GM23248 (cell line): ENCODE data around the gene DIDO1. TPM values are rescaled to one million over a fixed set of nuclear protein-coding genes. Genes with fewer than 3 reads are reported as not detected.

ENCODE experiments used
- DNase-seq: peaks from one replicate; pipeline ENCODE4 v3.0.0-alpha.2; 2015
- H2AFZ ChIP-seq: fragments of 200-600 bp; sonication (generic); 2 replicates; pipeline ENCODE4 v1.6.1; 2016; ENCODE audit warnings: antibody characterized with exemption
- H3F3A ChIP-seq: fragments of 200-600 bp; sonication (generic); 2 replicates; pipeline ENCODE4 v1.6.1; 2016; ENCODE audit warnings: mild to moderate bottlenecking, antibody characterized with exemption, mixed run types; ENCODE audit not compliant: insufficient read depth
- H3K27ac ChIP-seq: fragments of 200-600 bp; sonication (generic); 2 replicates; pipeline ENCODE4 v1.5.1; 2016; ENCODE audit warnings: mild to moderate bottlenecking
- H3K27me3 ChIP-seq: fragments of 200-600 bp; sonication (generic); replicated peaks from 2 replicates; pipeline ENCODE4 v1.6.1; 2016; ENCODE audit warnings: mild to moderate bottlenecking; ENCODE audit not compliant: insufficient read depth
- H3K36me3 ChIP-seq: fragments of 200-600 bp; sonication (generic); 2 replicates; pipeline ENCODE4 v1.6.1; 2016; ENCODE audit warnings: low read depth, mild to moderate bottlenecking
- H3K4me1 ChIP-seq: fragments of 200-600 bp; sonication (generic); 2 replicates; pipeline ENCODE4 v1.6.1; 2016; ENCODE audit warnings: mild to moderate bottlenecking; ENCODE audit not compliant: insufficient read depth
- H3K4me2 ChIP-seq: fragments of 200-600 bp; sonication (generic); one replicate; pipeline ENCODE4 v1.6.1; 2016; ENCODE audit warnings: mild to moderate bottlenecking; ENCODE audit not compliant: unreplicated experiment
- H3K4me3 ChIP-seq: fragments of 200-600 bp; sonication (generic); 2 replicates; pipeline ENCODE4 v1.5.1; 2016; ENCODE audit warnings: mild to moderate bottlenecking
- H3K79me2 ChIP-seq: fragments of 200-600 bp; sonication (generic); 2 replicates; pipeline ENCODE4 v1.6.1; 2016; ENCODE audit warnings: mild to moderate bottlenecking; ENCODE audit not compliant: insufficient read depth
- H3K9ac ChIP-seq: fragments of 200-600 bp; sonication (generic); 2 replicates; pipeline ENCODE4 v1.6.1; 2016; ENCODE audit warnings: mild to moderate bottlenecking
- H3K9me2 ChIP-seq: fragments of 200-600 bp; sonication (generic); 2 replicates; pipeline ENCODE4 v1.6.1; 2016; ENCODE audit warnings: mixed run types, mild to moderate bottlenecking, moderate library complexity; ENCODE audit not compliant: insufficient read depth
- H3K9me3 ChIP-seq: fragments of 200-600 bp; sonication (generic); one replicate; pipeline ENCODE4 v1.6.1; 2017; ENCODE audit warnings: low read depth
- H4K20me1 ChIP-seq: fragments of 200-600 bp; sonication (generic); 2 replicates; pipeline ENCODE4 v1.6.0; 2016; ENCODE audit not compliant: insufficient read depth
- EZH2 ChIP-seq: fragments of 200-600 bp; sonication (generic); IDR thresholded peaks from 2 replicates; pipeline ENCODE4 v1.6.1; 2018; ENCODE audit warnings: antibody characterized with exemption, mild to moderate bottlenecking; ENCODE audit not compliant: insufficient read depth, poor library complexity, severe bottlenecking
- EZH2phosphoT487 ChIP-seq: fragments of 200-600 bp; sonication (generic); IDR thresholded peaks from 2 replicates; pipeline ENCODE4 v1.6.1; 2018; ENCODE audit warnings: antibody characterized with exemption, moderate library complexity, mild to moderate bottlenecking, low read depth; ENCODE audit not compliant: insufficient read depth
- WGBS, 2 experiments: methylation state at CpG; one replicate each; pipeline ENCODE4 v1.1.6; 2015 to 2017; ENCODE audit warnings: low lambda C conversion rate in 2 of 2, low coverage in 1 of 2; ENCODE audit errors: missing lambda C conversion rate in 2 of 2; 5-methylcytosine and 5-hydroxymethylcytosine counted together
- in situ Hi-C: fragments of 300-500 bp; cut with MboI; formaldehyde crosslinking; loops from 2 replicates; pipeline ENCODE4 v1.15.0; 2020
- polyA plus RNA-seq: library from polyadenylated mRNA; unstranded; fragments of >200 nt; fragmentation: Nextera tagmentation; extraction: Ambion mirVana; gene quantifications from 2 replicates; pipeline ENCODE4 v1.2.1, GENCODE V29; 2016
- total RNA-seq: library from RNA; depleted of rRNA; stranded (reverse); fragments of >200 nt; shearing (Covaris generic); gene quantifications from 2 replicates; pipeline ENCODE4 v1.2.3, GENCODE V29; 2014

DIDO1 gene
- total and polyA plus RNA-seq, 2 experiments from 2014 or later = 16.2 to 37.1 TPM

- Histone ChIP-seq H3K9ac (no peak overlapping the region), H3K79me2 (no peaks in the 10 kb centered on the region), H3K36me3 (0 out of 2 replicates have a peak, but pooled peaks cover 9% of the 10 kb centered on the region), H4K20me1 (peaks cover 3% of the 10 kb centered on the region; the same call in 1 of the 2 replicates), H3K9me3 (no peaks in the 10 kb centered on the region), H3K4me2 (no peak overlapping the region), H3K4me1 (peaks cover 12% of the 10 kb centered on the region), H3K27ac (no peak overlapping the region), H2AFZ (no peak overlapping the region), H3K27me3 (no peaks in the 10 kb centered on the region), H3K4me3 (no peak overlapping the region), H3K9me2 (no peaks in the 10 kb centered on the region), H3F3A (peaks cover 24% of the 10 kb centered on the region; the same call in 1 of the 2 replicates)
- no peak for TF ChIP-seq EZH2phosphoT487
- no peak for TF ChIP-seq EZH2
- in situ Hi-C loops = no loop called here
- DNase-seq = no peak
- WGBS, 2 experiments = 82 to 83% methylated on average over 8 of the region's 8 CpGs
Observed at GRCh38 chr20:62884556-62884955, 41.7 kb downstream of the DIDO1 start.

GRCh38 chr20:62882426-62882825 lies 43.9 kb downstream of the DIDO1 start:
- TF ChIP-seq EZH2 = no peak
- no peak for TF ChIP-seq EZH2phosphoT487
- Histone ChIP-seq H3K27ac (no peak overlapping the region), H3K79me2 (no peaks in the 10 kb centered on the region), H3K9me2 (no peaks in the 10 kb centered on the region), H3K4me2 (no peak overlapping the region), H3F3A (0 out of 2 replicates have a peak, but pooled peaks cover 6% of the 10 kb centered on the region), H3K36me3 (no peaks in the 10 kb centered on the region), H3K4me1 (peaks cover 6% of the 10 kb centered on the region; the same call in 1 of the 2 replicates), H3K9me3 (no peaks in the 10 kb centered on the region), H2AFZ (no peak overlapping the region), H4K20me1 (peaks cover 3% of the 10 kb centered on the region; the same call in 1 of the 2 replicates), H3K9ac (no peak overlapping the region), H3K4me3 (no peak overlapping the region), H3K27me3 (no peaks in the 10 kb centered on the region)
- in situ Hi-C loops = no loop called here
- WGBS, 2 experiments = 92 to 93% methylated on average over 15 of the region's 15 CpGs
- no peak for DNase-seq

GRCh38 chr20:62881662-62882395 lies 44.5 kb downstream of the DIDO1 start:
- Histone ChIP-seq H3K9me2 (no peaks in the 10 kb centered on the region), H3F3A (no peaks in the 10 kb centered on the region), H3K4me1 (no peaks in the 10 kb centered on the region), H3K4me2 (no peak overlapping the region), H3K27ac (no peak overlapping the region), H3K9ac (no peak overlapping the region), H2AFZ (no peak overlapping the region), H3K79me2 (no peaks in the 10 kb centered on the region), H3K36me3 (no peaks in the 10 kb centered on the region), H3K27me3 (no peaks in the 10 kb centered on the region), H3K4me3 (no peak overlapping the region), H4K20me1 (peaks cover 2% of the 10 kb centered on the region; the same call in 1 of the 2 replicates), H3K9me3 (no peaks in the 10 kb centered on the region)
- no peak for DNase-seq
- TF ChIP-seq EZH2 (no peak), EZH2phosphoT487 (no peak)
- WGBS, 2 experiments = 95 to 96% methylated on average over 46 of the region's 46 CpGs
- in situ Hi-C loops = no loop called here

GRCh38 chr20:62880935-62881661 lies 45.2 kb downstream of the DIDO1 start:
- Histone ChIP-seq H3K27me3 (no peaks in the 10 kb centered on the region), H4K20me1 (no peaks in the 10 kb centered on the region), H3K4me2 (no peak overlapping the region), H2AFZ (no peak overlapping the region), H3K4me3 (no peak overlapping the region), H3K27ac (no peak overlapping the region), H3K36me3 (no peaks in the 10 kb centered on the region), H3K79me2 (no peaks in the 10 kb centered on the region), H3K4me1 (no peaks in the 10 kb centered on the region), H3K9me3 (no peaks in the 10 kb centered on the region), H3K9ac (no peak overlapping the region), H3F3A (no peaks in the 10 kb centered on the region), H3K9me2 (no peaks in the 10 kb centered on the region)
- DNase-seq = no peak
- no peak for TF ChIP-seq EZH2
- no peak for TF ChIP-seq EZH2phosphoT487
- 93 to 97% methylated on average over 32 to 42 of the region's 45 CpGs for WGBS, 2 experiments
- in situ Hi-C loops = no loop called here
